Measurements from ENCODE around the gene MAX. TPM values are rescaled to one million over a fixed set of nuclear protein-coding genes. Genes with fewer than 3 reads are reported as not detected.

Gene MAX
- total RNA-seq, 1 experiment from 2014 or later, result 83.6 TPM

GRCh38 chr14:65104791-65105190 is 2.5 kb upstream of the MAX start:
- no TSS peak for BruUV-seq (replicated peaks)
- H3K4me3 Mint-ChIP-seq (ENCODE audit: low read depth, unreplicated experiment), result no peak overlapping the region
- H3K27me3 Mint-ChIP-seq (ENCODE audit: unreplicated experiment), result no peaks in the 10 kb centered on the region
- H3K9me3 Mint-ChIP-seq (ENCODE audit: low read depth, unreplicated experiment), result no peaks in the 10 kb centered on the region
- TF ChIP-seq CTCF (IDR thresholded peaks at IDR 0.05; ENCODE audit: unreplicated experiment), result no peak
- CTCF ChIA-PET, result interaction anchor here (0.6 kb wide), 1 partner anchor 29 kb away, joined by 4 read pairs; no protein-coding TSS in a partner anchor
- H3K36me3 Mint-ChIP-seq (ENCODE audit: insufficient read depth, unreplicated experiment), result peaks cover 31% of the 10 kb centered on the region
- H3K27ac Mint-ChIP-seq (ENCODE audit: unreplicated experiment), result no peak overlapping the region
- intact Hi-C loops (cut with micrococcal nuclease; ENCODE audit: unreplicated experiment), result loop anchor here (5.0 kb wide), 1 partner anchor 48 kb away; no protein-coding TSS in a partner anchor
- no peak for DNase-seq
- peaks cover 20% of the 10 kb centered on the region for H3K4me1 Mint-ChIP-seq (ENCODE audit: low read depth, unreplicated experiment)

DNA sequence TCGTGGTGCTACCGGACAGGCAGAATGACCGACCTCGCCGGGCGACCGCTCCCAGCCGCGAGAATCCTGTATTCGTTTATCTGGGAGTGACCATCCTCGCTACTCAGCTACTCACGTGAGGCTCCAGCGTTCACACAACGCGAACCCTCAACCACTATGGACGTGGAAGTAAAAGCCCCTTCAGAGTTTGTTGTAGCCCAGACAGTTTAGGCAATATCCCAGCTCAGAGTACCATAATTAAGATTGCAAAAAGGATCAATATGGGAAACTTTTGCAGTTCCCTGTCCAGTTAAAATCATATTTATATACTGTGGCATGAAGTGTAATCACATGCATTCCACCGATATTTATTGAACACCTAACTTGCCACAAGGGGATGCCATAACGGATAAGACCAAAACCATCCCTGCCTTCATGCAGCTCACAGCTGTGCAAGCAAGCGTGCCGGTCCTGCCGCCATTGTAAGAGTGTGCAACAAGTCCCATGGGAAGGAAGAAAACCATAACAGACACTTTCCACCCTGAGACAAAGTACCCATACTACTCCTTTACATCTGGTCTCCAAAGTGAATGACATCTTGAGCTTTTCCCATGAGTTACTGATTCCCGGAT is 938 bp upstream of the MAX start:
- intact Hi-C loops (cut with micrococcal nuclease; ENCODE audit: unreplicated experiment), result loop anchor here (5.0 kb wide), 1 partner anchor 49 kb away; no protein-coding TSS in a partner anchor
- H3K27me3 Mint-ChIP-seq (ENCODE audit: unreplicated experiment), result no peaks in the 10 kb centered on the region
- no peak for TF ChIP-seq CTCF (IDR thresholded peaks at IDR 0.05; ENCODE audit: unreplicated experiment)
- peak; percentile 28 for DNase-seq
- no peaks in the 10 kb centered on the region for H3K9me3 Mint-ChIP-seq (ENCODE audit: low read depth, unreplicated experiment)
- peak overlapping the region; percentile 95 for H3K27ac Mint-ChIP-seq (ENCODE audit: unreplicated experiment)
- H3K4me1 Mint-ChIP-seq (ENCODE audit: low read depth, unreplicated experiment), result peaks cover 20% of the 10 kb centered on the region
- CTCF ChIA-PET, result interaction anchor here (0.6 to 1.4 kb wide), 5 partner anchors 9 to 579 kb away, joined by 4 to 8 read pairs (median 4); no protein-coding TSS in a partner anchor
- BruUV-seq (replicated peaks), result TSS peak; percentile 92
- peak overlapping the region; percentile 98 for H3K4me3 Mint-ChIP-seq (ENCODE audit: low read depth, unreplicated experiment)
- H3K36me3 Mint-ChIP-seq (ENCODE audit: insufficient read depth, unreplicated experiment), result peaks cover 31% of the 10 kb centered on the region

DNA sequence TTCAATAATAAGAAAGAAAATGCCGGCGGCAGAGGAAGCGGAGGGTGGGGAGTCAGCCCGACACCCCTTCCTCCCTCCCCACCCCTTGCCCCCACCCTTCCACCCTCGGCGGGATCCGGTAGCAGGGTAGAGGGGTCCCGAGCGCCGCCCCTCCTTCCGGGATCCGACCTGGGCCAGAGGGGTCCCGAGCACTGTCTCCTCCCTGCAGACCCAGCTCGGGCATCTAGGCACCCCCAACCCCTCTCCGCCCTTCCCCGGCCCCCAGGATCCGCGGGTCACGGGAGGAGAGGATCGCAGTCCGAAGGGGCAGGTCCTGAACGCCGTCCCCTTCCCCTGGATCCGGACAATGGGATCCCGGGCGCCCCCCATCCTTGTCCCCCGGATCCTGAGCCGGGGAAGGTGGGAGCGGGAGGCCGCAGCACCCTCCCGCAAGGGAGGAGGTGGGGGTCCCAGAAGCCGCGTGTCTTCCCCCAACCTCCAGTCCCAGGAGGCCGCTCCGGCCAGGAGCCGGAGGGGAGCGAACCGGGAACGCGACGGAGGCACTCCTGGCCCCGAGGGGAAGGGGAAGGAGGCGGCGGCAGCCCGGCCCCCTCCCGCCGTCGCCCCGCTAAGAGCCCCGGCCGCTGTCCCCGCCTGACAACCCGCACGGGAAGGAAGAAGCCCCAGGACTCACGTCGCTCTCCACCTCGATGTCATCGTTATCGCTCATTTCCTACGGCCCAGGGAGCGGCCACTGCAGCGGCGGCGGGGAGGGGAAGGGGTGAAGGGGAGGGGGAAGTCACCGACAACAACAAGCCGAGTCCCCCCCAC is 481 bp downstream of the MAX start:
- Mint-ChIP-seq H3K36me3 (ENCODE audit: insufficient read depth, unreplicated experiment) (peaks cover 31% of the 10 kb centered on the region), H3K27ac (ENCODE audit: unreplicated experiment) (peak overlapping the region; percentile 95), H3K9me3 (ENCODE audit: low read depth, unreplicated experiment) (no peaks in the 10 kb centered on the region), H3K4me1 (ENCODE audit: low read depth, unreplicated experiment) (peaks cover 20% of the 10 kb centered on the region), H3K27me3 (ENCODE audit: unreplicated experiment) (no peaks in the 10 kb centered on the region), H3K4me3 (ENCODE audit: low read depth, unreplicated experiment) (peak overlapping the region; percentile 98)
- intact Hi-C loops (cut with micrococcal nuclease; ENCODE audit: unreplicated experiment), result loop anchor here (5.0 kb wide), 1 partner anchor 50 kb away; no protein-coding TSS in a partner anchor
- DNase-seq, result peak; percentile 6
- TF ChIP-seq CTCF (IDR thresholded peaks at IDR 0.05; ENCODE audit: unreplicated experiment), result no peak
- CTCF ChIA-PET, result interaction anchor here (0.8 to 1.4 kb wide), 4 partner anchors 7 to 32 kb away, joined by 3 to 8 read pairs (median 4); no protein-coding TSS in a partner anchor
- BruUV-seq (replicated peaks), result no TSS peak

DNA sequence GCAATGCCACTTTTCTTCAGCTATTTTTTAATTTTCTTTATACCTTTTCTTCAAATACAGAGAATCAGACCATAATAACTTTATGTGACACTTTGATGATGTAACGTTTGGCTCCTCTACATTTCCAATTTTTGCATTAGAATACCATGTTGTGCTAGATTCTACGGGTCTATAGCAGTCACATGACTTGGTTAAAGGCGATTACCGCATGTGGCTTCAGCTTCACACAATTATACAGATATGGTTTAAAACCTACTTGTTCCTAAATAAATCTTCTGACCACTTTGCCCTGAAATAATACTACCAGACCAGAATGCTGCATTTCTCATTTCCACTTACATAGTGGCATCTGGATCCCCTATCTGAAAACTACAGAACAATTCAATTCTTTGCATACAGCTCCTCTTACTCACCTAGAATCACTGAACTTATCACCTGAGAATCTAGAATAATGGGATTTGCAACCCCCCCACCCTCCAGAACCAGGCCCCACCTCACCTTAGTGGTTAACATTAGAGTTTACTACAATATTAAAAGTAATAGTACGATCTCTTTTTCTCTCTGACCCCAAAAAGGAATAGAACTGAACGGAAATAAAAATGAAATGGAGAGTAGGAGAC is 1.3 kb downstream of the MAX start:
- Mint-ChIP-seq H3K36me3 (ENCODE audit: insufficient read depth, unreplicated experiment) (peaks cover 31% of the 10 kb centered on the region), H3K27ac (ENCODE audit: unreplicated experiment) (peak overlapping the region; percentile 74), H3K9me3 (ENCODE audit: low read depth, unreplicated experiment) (no peaks in the 10 kb centered on the region), H3K27me3 (ENCODE audit: unreplicated experiment) (no peaks in the 10 kb centered on the region), H3K4me1 (ENCODE audit: low read depth, unreplicated experiment) (peaks cover 20% of the 10 kb centered on the region), H3K4me3 (ENCODE audit: low read depth, unreplicated experiment) (peak overlapping the region; percentile 98)
- CTCF ChIA-PET, result no interaction called here
- intact Hi-C loops (cut with micrococcal nuclease; ENCODE audit: unreplicated experiment), result loop anchor here (5.0 kb wide), 1 partner anchor 51 kb away; no protein-coding TSS in a partner anchor
- DNase-seq, result no peak
- TSS peak; percentile 49 for BruUV-seq (replicated peaks)
- TF ChIP-seq CTCF (IDR thresholded peaks at IDR 0.05; ENCODE audit: unreplicated experiment), result no peak
